K562 (cell line): ENCODE measurements around the gene FBXO22. TPM values are rescaled to one million over a fixed set of nuclear protein-coding genes. Genes with fewer than 3 reads are reported as not detected.

Experiments
- ATAC-seq: fragments of 200-7000 bp; cut with Tn5 transposase; 3 replicates; pipeline ENCODE4 v1.9.1; 2020; ENCODE audit warnings: moderate library complexity
- BruUV-seq: library from RNA; stranded (reverse); fragments of 400-500 nt; replicated peaks from 2 replicates; lab custom pipeline; 2021; lab: Mats Ljungman, UMichigan
- CTCF ChIA-PET: fragments of 300-600 bp; formaldehyde crosslinking; extraction: SDS; loops from one replicate; lab custom pipeline; 2021; ENCODE audit warnings: low intra/inter-chr PET ratio; lab: Yijun Ruan, JAX
- POLR2A ChIA-PET: fragments of 300-600, 350-650 bp; sonication (Branson Sonifier 250); formaldehyde crosslinking; extraction: SDS; loops from one replicate; lab custom pipeline; 2021; ENCODE audit warnings: antibody characterized with exemption, inconsistent platforms; lab: Yijun Ruan, JAX
- DNase-seq, 4 experiments: peaks; one replicate each; pipeline versions ENCODE4 v3.0.0 to v3.0.0-alpha.2; 2011 to 2018; ENCODE audit warnings: low spot score in 3 of 4, mixed read lengths in 3 of 4; ENCODE audit errors: extremely low read depth in 1 of 4
- FAIRE-seq: peaks from 2 replicates; lab custom pipeline; 2011; peaks lifted over from hg19 to GRCh38; lab: Jason Lieb, UNC
- H2AFZ ChIP-seq: 2 replicates; pipeline ENCODE4 v1.6.0; 2011; ENCODE audit warnings: low read depth, low read length, control low read depth, inconsistent platforms
- H3K27ac ChIP-seq: fragments of 200-600 bp; 3 replicates; pipeline ENCODE4 v1.8.0; 2011; ENCODE audit warnings: low read depth, mild to moderate bottlenecking, control low read depth, inconsistent platforms, low read length, moderate library complexity, mixed read lengths; ENCODE audit errors: extremely low read depth
- H3K27me3 ChIP-seq, 2 experiments: fragments of 300-600 bp in 1 of 2; 2 replicates in 1 of 2; 3 replicates in 1 of 2; pipeline versions ENCODE4 v1.6.0 to v1.8.0; 2011; ENCODE audit warnings: inconsistent platforms in 2 of 2, low read length in 2 of 2, mild to moderate bottlenecking in 1 of 2, mixed read lengths in 1 of 2, moderate library complexity in 1 of 2; ENCODE audit not compliant: control insufficient read depth in 2 of 2, insufficient read depth in 2 of 2
- H3K36me3 ChIP-seq: fragments of 300-600 bp; 3 replicates; pipeline ENCODE4 v1.8.0; 2011; ENCODE audit warnings: mild to moderate bottlenecking, low read length, inconsistent platforms; ENCODE audit not compliant: control insufficient read depth, insufficient read depth
- H3K4me1 ChIP-seq, 2 experiments: fragments of 200-600 bp in 1 of 2; replicated peaks in 1 of 2; 2 replicates in 1 of 2; 3 replicates in 1 of 2; pipeline versions ENCODE4 v1.5.1 to v1.8.0; 2011; ENCODE audit warnings: inconsistent platforms in 2 of 2, low read length in 2 of 2, mild to moderate bottlenecking in 1 of 2, mixed read lengths in 1 of 2, moderate library complexity in 1 of 2; ENCODE audit not compliant: control insufficient read depth in 2 of 2, insufficient read depth in 2 of 2
- H3K4me2 ChIP-seq: 2 replicates; pipeline ENCODE4 v1.6.1; 2011; ENCODE audit warnings: low read length, control low read depth, inconsistent platforms, mixed read lengths; ENCODE audit not compliant: insufficient read depth
- H3K4me3 ChIP-seq: fragments of 200-600 bp; sonication (generic), shearing (Covaris generic); 2 replicates; pipeline ENCODE4 v1.5.1; 2016; ENCODE audit warnings: control low read depth, inconsistent platforms
- H3K79me2 ChIP-seq: fragments of 200-600 bp; 3 replicates; pipeline ENCODE4 v1.8.0; 2011; ENCODE audit warnings: low read length, inconsistent platforms; ENCODE audit not compliant: control insufficient read depth, insufficient read depth
- H3K9ac ChIP-seq, 2 experiments: 2 replicates each; pipeline versions ENCODE4 v1.6.0 to v1.6.1; 2011; ENCODE audit warnings: low read depth in 2 of 2, low read length in 2 of 2, control low read depth in 1 of 2, inconsistent platforms in 1 of 2, mild to moderate bottlenecking in 1 of 2, mixed read lengths in 1 of 2; ENCODE audit not compliant: insufficient read depth in 1 of 2
- H3K9me1 ChIP-seq: one replicate; pipeline ENCODE4 v1.6.0; 2011; ENCODE audit warnings: inconsistent platforms, mild to moderate bottlenecking, low read length, moderate library complexity; ENCODE audit not compliant: control insufficient read depth, insufficient read depth
- H3K9me3 ChIP-seq: replicated peaks from 2 replicates; pipeline ENCODE4 v1.5.1; 2011; ENCODE audit warnings: low read depth, low read length, inconsistent platforms; ENCODE audit not compliant: control insufficient read depth, insufficient read depth
- H4K20me1 ChIP-seq: replicated peaks from 2 replicates; pipeline ENCODE4 v1.6.1; 2011; ENCODE audit warnings: low read length, inconsistent platforms, mixed read lengths; ENCODE audit not compliant: control insufficient read depth, insufficient read depth
- HMGXB4 ChIP-seq: sonication (generic); formaldehyde crosslinking; IDR thresholded peaks from 2 replicates; pipeline ENCODE4 v1.8.1; 2023; ENCODE audit warnings: mild to moderate bottlenecking, missing genetic modification reagents
- WGBS: fragments of 100-300 bp; shearing (Covaris generic); methylation state at CpG from one replicate; pipeline ENCODE4 v1.1.6; 2016; ENCODE audit warnings: low coverage, mixed read lengths; ENCODE audit not compliant: insufficient coverage; ENCODE audit errors: missing lambda C conversion rate; 5-methylcytosine and 5-hydroxymethylcytosine counted together
- in situ Hi-C: fragments of 300-500 bp; cut with MboI; formaldehyde crosslinking; loops from 4 replicates; pipeline ENCODE4 v1.15.0; 2018; ENCODE audit warnings: inconsistent platforms, mixed read lengths
- intact Hi-C: fragments of 100-400 bp; cut with micrococcal nuclease; formaldehyde crosslinking; loops from 2 replicates; pipeline ENCODE4 v1.14.2; 2022
- polyA plus RNA-seq, 8 experiments: library from polyadenylated mRNA; depleted of rRNA in 4 of 8; stranded (reverse) in 5 of 8; unstranded in 3 of 8; fragments of >200 nt; fragmentation: Nextera tagmentation in 2 of 8; fragmentation: Illumina TruSeq in 1 of 8; extraction: Ambion mirVana in 2 of 8; extraction: Trizol in 1 of 8; gene quantifications; 2 replicates each; pipeline versions ENCODE4 v1.2.1 to v1.2.3, GENCODE V29; 2011 to 2014; ENCODE audit warnings: inconsistent platforms in 1 of 8, missing spikeins in 1 of 8
- total RNA-seq, 7 experiments: library from RNA; depleted of rRNA in 6 of 7; stranded (reverse); fragments of >200 nt in 6 of 7; fragmentation: Illumina TruSeq in 2 of 7; extraction: Trizol in 2 of 7; gene quantifications; 2 replicates each; pipeline versions ENCODE4 v1.2.1 to v1.2.3, GENCODE V29; 2011 to 2021; ENCODE audit warnings: low replicate concordance in 1 of 7

Gene FBXO22
- total and polyA plus RNA-seq, 9 of the 15 experiments (the other 6 are each of a cell fraction or from before 2014, with no cell fraction given): 24.4 to 99.4 (median 66.5) TPM

DNA sequence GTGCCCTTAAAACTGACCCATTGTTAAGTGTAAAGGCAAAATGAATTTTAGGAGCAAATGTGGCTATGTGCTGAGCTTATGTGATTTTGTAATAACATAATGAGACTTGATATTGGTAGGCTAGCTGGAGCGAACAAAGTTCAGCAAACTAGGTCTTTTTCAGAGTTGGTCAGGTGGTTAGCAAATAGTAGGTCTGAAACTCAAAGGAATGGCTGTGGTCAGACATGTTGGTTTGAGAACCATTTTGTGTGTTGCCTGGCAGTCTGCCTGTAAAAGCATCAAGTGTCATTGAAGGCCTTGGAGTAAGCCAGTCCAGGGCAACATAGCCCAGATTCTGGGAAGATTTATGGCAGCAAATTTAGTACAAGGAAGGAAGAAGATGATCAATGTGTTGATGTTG is 16.4 kb downstream of the FBXO22 start:
- no peaks in the 10 kb centered on the region for H3K27me3 ChIP-seq
- no peaks in the 10 kb centered on the region for H3K9me3 ChIP-seq
- peaks cover 24% of the 10 kb centered on the region; the same call in 2 of the 3 replicates for H3K79me2 ChIP-seq
- peaks cover 4% of the 10 kb centered on the region for H4K20me1 ChIP-seq
- no peaks in the 10 kb centered on the region; a peak in 1 of 5 replicates for H3K4me1 ChIP-seq
- no peak for ATAC-seq
- TSS peak; percentile 13 for BruUV-seq
- H3K9ac ChIP-seq: no peak overlapping the region
- H3K27ac ChIP-seq: no peak overlapping the region
- ChIA-PET CTCF (no interaction called here), POLR2A (interaction anchor here (0.6 kb wide), 2 partner anchors 40 to 169 kb away, joined by 3 read pairs; no protein-coding TSS in a partner anchor)
- no peak for DNase-seq
- no peak overlapping the region for H2AFZ ChIP-seq
- H3K4me3 ChIP-seq: no peak overlapping the region
- peaks cover 85% of the 10 kb centered on the region for H3K36me3 ChIP-seq
- no peak overlapping the region for H3K4me2 ChIP-seq
- no peak for FAIRE-seq
- no peaks in the 10 kb centered on the region for H3K9me1 ChIP-seq
- no peak for TF ChIP-seq HMGXB4
- WGBS: 93% methylated on average over 1 of the region's 1 CpG
- in situ Hi-C loops (loop anchor here (5.0 kb wide), 1 partner anchor 108 kb away; no protein-coding TSS in a partner anchor), intact Hi-C loops (loop anchor here (2.0 to 10.0 kb wide), 3 partner anchors 117 to 235 kb away; no protein-coding TSS in a partner anchor)
